Ishikawa (cell line): ENCODE measurements around the gene CD200R1L.

Experiments
- EP300 ChIP-seq: IDR thresholded peaks from 2 replicates; pipeline ENCODE4 v1.6.1; 2012; ENCODE audit warnings: borderline replicate concordance
- FOXM1 ChIP-seq: IDR thresholded peaks from 2 replicates; pipeline ENCODE4 v1.6.1; 2012; ENCODE audit warnings: low read depth, borderline replicate concordance
- MAX ChIP-seq: IDR thresholded peaks from 2 replicates; pipeline ENCODE4 v1.6.1; 2012
- RAD21 ChIP-seq: IDR thresholded peaks from 2 replicates; pipeline ENCODE4 v1.6.1; 2012; ENCODE audit warnings: low read depth
- REST ChIP-seq: IDR thresholded peaks from 2 replicates; pipeline ENCODE4 v1.6.1; 2012; ENCODE audit warnings: low read depth, mild to moderate bottlenecking
- TEAD4 ChIP-seq: IDR thresholded peaks from 2 replicates; pipeline ENCODE4 v1.6.1; 2012
- YY1 ChIP-seq: IDR thresholded peaks from 2 replicates; pipeline ENCODE4 v1.6.1; 2012; ENCODE audit warnings: low read depth

GRCh38 chr3:112805126-112805525 is 41.5 kb downstream of the CD200R1L start:
- TF ChIP-seq TEAD4 (no peak), EP300 (no peak), RAD21 (no peak), REST (no peak), FOXM1 (no peak), YY1 (no peak), MAX (no peak)
